HepG2 (cell line): ENCODE measurements around the gene NDFIP2. TPM values are rescaled to one million over a fixed set of nuclear protein-coding genes. Genes with fewer than 3 reads are reported as not detected.

Source experiments
- ASH2L ChIP-seq: fragments of 300-600, 200-600 bp; sonication (generic); IDR thresholded peaks from 2 replicates; pipeline ENCODE4 v1.7.0; 2017; ENCODE audit warnings: low read depth, mild to moderate bottlenecking, moderate library complexity, mixed read lengths, low read length; ENCODE audit not compliant: insufficient read length
- ATF7 ChIP-seq, 2 experiments: fragments of 450-650 bp in 1 of 2; sonication (generic) in 1 of 2; formaldehyde crosslinking in 1 of 2; IDR thresholded peaks; 2 replicates each; pipeline versions ENCODE4 v1.4.0 to v1.6.1; 2016 to 2020; ENCODE audit warnings: antibody characterized with exemption in 1 of 2, mild to moderate bottlenecking in 1 of 2, missing genetic modification reagents in 1 of 2
- DZIP1 ChIP-seq: sonication (generic); formaldehyde crosslinking; IDR thresholded peaks from 2 replicates; pipeline ENCODE4 v1.5.0; 2020; ENCODE audit warnings: mild to moderate bottlenecking, missing genetic modification reagents
- MATR3 ChIP-seq: sonication (generic); formaldehyde crosslinking; IDR thresholded peaks from 2 replicates; pipeline ENCODE4 v1.4.0; 2020; ENCODE audit warnings: missing genetic modification reagents
- NFRKB ChIP-seq: fragments of 450-650 bp; IDR thresholded peaks from 2 replicates; pipeline ENCODE4 v1.6.1; 2017
- NR0B2 ChIP-seq: sonication (generic); formaldehyde crosslinking; IDR thresholded peaks from 2 replicates; pipeline ENCODE4 v1.4.0; 2020; ENCODE audit warnings: mild to moderate bottlenecking, missing genetic modification reagents
- RAD51 ChIP-seq: fragments of 450-650 bp; IDR thresholded peaks from 2 replicates; pipeline ENCODE4 v1.6.1; 2016; ENCODE audit warnings: borderline replicate concordance
- RFX3 ChIP-seq: IDR thresholded peaks from 2 replicates; pipeline ENCODE4 v1.6.1; 2016; ENCODE audit warnings: missing biosample characterization, missing genetic modification reagents
- SIN3A ChIP-seq: IDR thresholded peaks from 2 replicates; pipeline ENCODE4 v1.6.1; 2011; ENCODE audit warnings: low read depth, mild to moderate bottlenecking, control low read depth, low read length, borderline replicate concordance
- SKI ChIP-seq: fragments of 450-650 bp; IDR thresholded peaks from one replicate; pipeline ENCODE4 v1.6.1; 2018; ENCODE audit warnings: mild to moderate bottlenecking; ENCODE audit not compliant: partially characterized antibody
- ZBTB2 ChIP-seq: sonication (generic); formaldehyde crosslinking; IDR thresholded peaks from 2 replicates; pipeline ENCODE4 v1.8.0; 2022; ENCODE audit warnings: low read depth, missing genetic modification reagents
- ZBTB34 ChIP-seq: sonication (generic); formaldehyde crosslinking; IDR thresholded peaks from 2 replicates; pipeline ENCODE4 v1.8.0; 2022; ENCODE audit warnings: mild to moderate bottlenecking, missing genetic modification reagents
- ZBTB7A ChIP-seq: sonication (generic); formaldehyde crosslinking; IDR thresholded peaks from 2 replicates; pipeline ENCODE4 v1.8.0; 2022; ENCODE audit warnings: mild to moderate bottlenecking, missing genetic modification reagents
- ZNF136 ChIP-seq: sonication (generic); formaldehyde crosslinking; IDR thresholded peaks from 2 replicates; pipeline ENCODE4 v1.8.1; 2022; ENCODE audit warnings: low read depth, mild to moderate bottlenecking, moderate library complexity, missing genetic modification reagents
- ZNF138 ChIP-seq: sonication (generic); formaldehyde crosslinking; IDR thresholded peaks from 2 replicates; pipeline ENCODE4 v1.5.0; 2020; ENCODE audit warnings: mild to moderate bottlenecking, low read depth, missing genetic modification reagents
- ZNF329 ChIP-seq: sonication (generic); formaldehyde crosslinking; IDR thresholded peaks from 2 replicates; pipeline ENCODE4 v1.9.0; 2021; ENCODE audit warnings: low read depth, mild to moderate bottlenecking, missing genetic modification reagents
- ZNF331 ChIP-seq: sonication (generic); formaldehyde crosslinking; IDR thresholded peaks from 2 replicates; pipeline ENCODE4 v1.4.0; 2020; ENCODE audit warnings: missing genetic modification reagents
- ZNF337 ChIP-seq: sonication (generic); formaldehyde crosslinking; IDR thresholded peaks from 2 replicates; pipeline ENCODE4 v1.5.1; 2020; ENCODE audit warnings: missing genetic modification reagents, low read depth, mild to moderate bottlenecking, borderline replicate concordance
- ZNF33A ChIP-seq: sonication (generic); formaldehyde crosslinking; IDR thresholded peaks from 2 replicates; pipeline ENCODE4 v1.5.1; 2020; ENCODE audit warnings: missing genetic modification reagents, mild to moderate bottlenecking, moderate library complexity, borderline replicate concordance
- ZNF576 ChIP-seq: sonication (generic); formaldehyde crosslinking; IDR thresholded peaks from 2 replicates; pipeline ENCODE4 v1.4.0; 2020; ENCODE audit warnings: mild to moderate bottlenecking, missing genetic modification reagents
- polyA plus RNA-seq, 8 experiments: library from polyadenylated mRNA; depleted of rRNA in 3 of 8; stranded (reverse) in 7 of 8; unstranded in 1 of 8; fragments of >200 nt; fragmentation: Illumina TruSeq in 4 of 8; extraction: Trizol in 4 of 8; gene quantifications; 2 replicates each; pipeline versions ENCODE4 v1.2.1 to v1.2.3, GENCODE V29; 2011 to 2016; ENCODE audit warnings: low read depth in 4 of 8, missing spikeins in 1 of 8, mixed read lengths in 1 of 8; ENCODE audit not compliant: insufficient read depth in 1 of 8
- total RNA-seq, 5 experiments: library from RNA; depleted of rRNA; stranded (reverse); fragments of >200 nt; fragmentation: Illumina TruSeq; extraction: Trizol; gene quantifications; 2 replicates each; pipeline ENCODE4 v1.2.3, GENCODE V29; 2016; ENCODE audit warnings: low read depth in 1 of 5

The NDFIP2 gene
- total and polyA plus RNA-seq, 2 of the 13 experiments (the other 11 are each of a cell fraction or from before 2014, with no cell fraction given) = 23.2 to 32.0 TPM

GRCh38 chr13:79480954-79481684 is at the start of gene NDFIP2 (continued):
- TF ChIP-seq ASH2L (peak; percentile 87), MATR3 (CRISPR knock-in tag) (no peak), DZIP1 (CRISPR knock-in tag) (no peak), ZBTB34 (CRISPR knock-in tag) (0 out of 2 replicates have a peak, but pooled peaks have one; percentile 29), RFX3 (CRISPR knock-in tag) (no peak), ZBTB2 (CRISPR knock-in tag) (peak; percentile 93), NFRKB (no peak), ZNF576 (CRISPR knock-in tag) (0 out of 2 replicates have a peak, but pooled peaks have one; percentile 58), ZBTB7A (CRISPR knock-in tag) (no peak), ZNF33A (CRISPR knock-in tag) (no peak), ZNF136 (CRISPR knock-in tag) (peak; percentile 47; the same call in 1 of the 2 replicates), ZNF329 (CRISPR knock-in tag) (0 out of 2 replicates have a peak, but pooled peaks have one; percentile 60), ZNF138 (CRISPR knock-in tag) (no peak), SIN3A (no peak), ZNF337 (CRISPR knock-in tag) (no peak), ZNF331 (CRISPR knock-in tag) (peak; percentile 66), ATF7 (IDR thresholded peaks at IDR 0.05) (no peak), ATF7 (CRISPR knock-in tag; IDR thresholded peaks at IDR 0.05) (no peak), SKI (peak; percentile 54), RAD51 (no peak), NR0B2 (CRISPR knock-in tag) (peak; percentile 65; the same call in 1 of the 2 replicates)
